MM.1S (cell line): Measurements from ENCODE around the gene MBTPS1.
A peak's percentile ranks its signal among the peaks of the same experiment; 100 is the strongest.

Experiments
- EZH2 ChIP-seq: fragments of 300-600 bp; sonication (generic); optimal IDR thresholded peaks from 2 replicates; pipeline ENCODE3; 2017; ENCODE audit warnings: low read depth, mild to moderate bottlenecking, antibody characterized with exemption, low read length, mixed read lengths
- TF ChIP-seq, protein P1 (sequence below): fragments of 300-600 bp; sonication (generic); IDR thresholded peaks from 2 replicates; pipeline ENCODE4 v1.5.1; 2016; ENCODE audit warnings: antibody characterized with exemption, low read length, mixed read lengths

DNA sequence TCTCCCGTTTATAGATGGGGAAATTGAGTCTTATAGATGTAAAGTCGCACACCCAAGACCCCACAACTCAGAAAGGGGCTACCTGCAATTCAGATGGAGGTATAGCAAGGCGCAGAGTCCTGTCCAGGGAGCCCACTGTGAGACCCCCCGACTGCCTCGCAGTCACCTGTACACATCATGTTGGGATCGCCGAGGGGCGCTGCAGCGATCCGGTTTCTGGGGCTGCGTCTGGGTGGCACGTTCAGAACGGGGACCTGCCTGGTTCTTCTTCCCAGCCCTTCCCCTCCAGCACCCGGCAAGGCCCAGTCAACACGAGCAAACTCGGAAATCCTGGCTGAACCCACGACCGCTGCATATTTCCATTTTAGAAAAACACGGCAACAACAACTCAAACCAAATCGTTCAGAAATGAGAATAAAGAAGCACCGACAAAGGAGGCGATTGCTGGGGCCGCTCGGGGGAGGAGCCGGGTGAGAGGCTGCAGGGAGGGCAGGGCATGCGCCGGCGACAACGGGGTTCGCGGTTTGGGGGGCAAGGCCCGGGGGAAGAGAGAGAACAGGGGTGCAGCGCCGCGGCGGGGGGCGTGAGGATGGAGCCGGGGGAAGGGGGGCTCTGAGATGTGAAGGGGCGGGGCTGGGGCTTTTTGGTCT is 27.6 kb upstream of the MBTPS1 start:
- TF ChIP-seq, protein P1, sequence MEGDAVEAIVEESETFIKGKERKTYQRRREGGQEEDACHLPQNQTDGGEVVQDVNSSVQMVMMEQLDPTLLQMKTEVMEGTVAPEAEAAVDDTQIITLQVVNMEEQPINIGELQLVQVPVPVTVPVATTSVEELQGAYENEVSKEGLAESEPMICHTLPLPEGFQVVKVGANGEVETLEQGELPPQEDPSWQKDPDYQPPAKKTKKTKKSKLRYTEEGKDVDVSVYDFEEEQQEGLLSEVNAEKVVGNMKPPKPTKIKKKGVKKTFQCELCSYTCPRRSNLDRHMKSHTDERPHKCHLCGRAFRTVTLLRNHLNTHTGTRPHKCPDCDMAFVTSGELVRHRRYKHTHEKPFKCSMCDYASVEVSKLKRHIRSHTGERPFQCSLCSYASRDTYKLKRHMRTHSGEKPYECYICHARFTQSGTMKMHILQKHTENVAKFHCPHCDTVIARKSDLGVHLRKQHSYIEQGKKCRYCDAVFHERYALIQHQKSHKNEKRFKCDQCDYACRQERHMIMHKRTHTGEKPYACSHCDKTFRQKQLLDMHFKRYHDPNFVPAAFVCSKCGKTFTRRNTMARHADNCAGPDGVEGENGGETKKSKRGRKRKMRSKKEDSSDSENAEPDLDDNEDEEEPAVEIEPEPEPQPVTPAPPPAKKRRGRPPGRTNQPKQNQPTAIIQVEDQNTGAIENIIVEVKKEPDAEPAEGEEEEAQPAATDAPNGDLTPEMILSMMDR = peak; percentile 12; the same call in 1 of the 2 replicates
- TF ChIP-seq EZH2 = no peak
